Subcutaneous adipose tissue (tissue), 4 donors: ENCODE results near the gene TSPYL4. TPM values are rescaled to one million over a fixed set of nuclear protein-coding genes. Genes with fewer than 3 reads are reported as not detected.

ENCODE experiments used
- total RNA-seq, 4 donors: library from RNA; depleted of rRNA; stranded (reverse); fragments of >200 nt; gene quantifications; one replicate each; pipeline ENCODE4 v1.1.0, GENCODE V29; 2016
- TF ChIP-seq, protein P1 (sequence below): fragments of 450-650 bp; IDR thresholded peaks from one replicate; pipeline ENCODE4 v1.5.1; 2016; ENCODE audit warnings: low read depth, mild to moderate bottlenecking, control low read depth, antibody characterized with exemption, moderate library complexity

Gene TSPYL4
- total RNA-seq, 4 donors from 2014 or later = 5.6 to 8.5 (median 8.3) TPM

DNA sequence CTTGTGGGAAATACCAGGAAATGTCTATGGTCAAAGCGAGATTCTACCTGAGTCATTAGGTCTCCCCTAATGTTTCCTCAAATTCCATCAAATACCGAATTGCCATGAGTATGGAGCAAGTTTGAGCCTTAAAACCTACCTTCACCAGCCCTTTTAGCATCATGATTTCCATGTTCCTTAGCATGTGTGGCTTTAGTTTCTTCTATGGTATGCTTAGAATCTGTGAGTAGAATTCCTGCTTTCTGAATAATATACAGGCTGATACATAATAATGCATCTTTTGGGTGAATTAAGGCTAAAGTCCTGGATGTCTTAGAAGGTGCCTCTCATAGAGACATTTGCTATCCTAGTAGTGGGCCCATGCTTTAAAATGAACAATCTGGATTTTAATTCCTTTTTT, 32.0 kb downstream of the TSPYL4 start:
- TF ChIP-seq, protein P1, sequence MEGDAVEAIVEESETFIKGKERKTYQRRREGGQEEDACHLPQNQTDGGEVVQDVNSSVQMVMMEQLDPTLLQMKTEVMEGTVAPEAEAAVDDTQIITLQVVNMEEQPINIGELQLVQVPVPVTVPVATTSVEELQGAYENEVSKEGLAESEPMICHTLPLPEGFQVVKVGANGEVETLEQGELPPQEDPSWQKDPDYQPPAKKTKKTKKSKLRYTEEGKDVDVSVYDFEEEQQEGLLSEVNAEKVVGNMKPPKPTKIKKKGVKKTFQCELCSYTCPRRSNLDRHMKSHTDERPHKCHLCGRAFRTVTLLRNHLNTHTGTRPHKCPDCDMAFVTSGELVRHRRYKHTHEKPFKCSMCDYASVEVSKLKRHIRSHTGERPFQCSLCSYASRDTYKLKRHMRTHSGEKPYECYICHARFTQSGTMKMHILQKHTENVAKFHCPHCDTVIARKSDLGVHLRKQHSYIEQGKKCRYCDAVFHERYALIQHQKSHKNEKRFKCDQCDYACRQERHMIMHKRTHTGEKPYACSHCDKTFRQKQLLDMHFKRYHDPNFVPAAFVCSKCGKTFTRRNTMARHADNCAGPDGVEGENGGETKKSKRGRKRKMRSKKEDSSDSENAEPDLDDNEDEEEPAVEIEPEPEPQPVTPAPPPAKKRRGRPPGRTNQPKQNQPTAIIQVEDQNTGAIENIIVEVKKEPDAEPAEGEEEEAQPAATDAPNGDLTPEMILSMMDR = no peak

DNA sequence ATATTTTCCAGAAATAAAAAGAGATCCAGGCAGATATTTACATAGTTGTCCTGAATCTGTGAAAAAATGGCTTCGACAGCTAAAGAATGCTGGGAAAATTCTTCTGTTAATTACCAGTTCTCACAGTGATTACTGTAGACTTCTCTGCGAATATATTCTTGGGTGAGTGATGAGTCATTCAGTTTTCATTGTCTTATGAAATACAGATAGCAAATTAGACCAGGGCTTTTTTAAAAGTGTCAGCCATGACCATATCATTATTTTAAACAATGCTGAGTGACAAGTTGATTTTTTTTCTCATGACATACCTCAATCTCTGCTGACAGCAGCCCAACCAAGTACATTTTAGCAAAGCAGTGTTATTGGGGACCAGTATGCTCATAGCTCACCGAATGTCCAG, 32.8 kb downstream of the TSPYL4 start:
- TF ChIP-seq, protein P1 = no peak

DNA sequence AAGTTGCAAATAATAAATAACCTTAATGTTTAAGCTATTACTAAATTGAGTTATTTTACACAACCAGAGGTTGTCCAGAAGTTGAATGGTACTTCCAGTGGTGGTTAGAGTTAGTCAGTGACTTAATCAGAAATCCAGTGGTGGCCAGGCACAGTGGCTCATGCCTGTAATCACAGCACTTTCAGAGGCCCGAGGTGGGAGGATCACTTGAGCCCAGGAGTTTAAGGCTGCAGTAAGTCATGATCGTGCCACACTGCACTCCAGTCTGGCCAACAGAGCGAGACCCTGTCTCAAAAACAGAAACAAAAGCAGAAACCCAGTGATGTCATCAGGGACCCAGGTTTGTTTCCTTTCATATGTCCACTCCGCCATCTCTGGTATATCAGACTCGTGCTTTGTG, 35.0 kb downstream of the TSPYL4 start:
- TF ChIP-seq, protein P1 = no peak

DNA sequence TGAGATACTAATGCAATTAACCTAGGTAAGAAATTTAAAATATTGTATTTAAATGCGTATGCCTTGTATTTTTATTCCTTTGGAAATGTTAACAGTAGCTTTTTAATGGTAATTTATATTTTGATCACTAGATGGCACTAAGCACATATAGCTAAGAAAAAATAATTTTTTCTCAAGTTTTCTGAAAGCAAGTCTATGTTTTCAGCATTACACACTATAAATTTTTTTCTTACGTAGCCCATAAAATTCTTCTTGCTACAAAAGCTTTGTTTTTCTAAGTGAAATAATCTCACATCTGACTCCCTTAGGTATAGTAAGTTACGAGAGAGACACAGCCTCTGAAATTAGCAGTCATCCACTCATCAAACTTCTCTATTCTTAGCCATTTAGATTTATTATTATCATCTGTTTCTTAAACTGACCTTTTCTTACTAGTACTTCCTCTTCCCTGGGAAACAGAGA, 35.7 kb downstream of the TSPYL4 start:
- TF ChIP-seq, protein P1 = no peak

DNA sequence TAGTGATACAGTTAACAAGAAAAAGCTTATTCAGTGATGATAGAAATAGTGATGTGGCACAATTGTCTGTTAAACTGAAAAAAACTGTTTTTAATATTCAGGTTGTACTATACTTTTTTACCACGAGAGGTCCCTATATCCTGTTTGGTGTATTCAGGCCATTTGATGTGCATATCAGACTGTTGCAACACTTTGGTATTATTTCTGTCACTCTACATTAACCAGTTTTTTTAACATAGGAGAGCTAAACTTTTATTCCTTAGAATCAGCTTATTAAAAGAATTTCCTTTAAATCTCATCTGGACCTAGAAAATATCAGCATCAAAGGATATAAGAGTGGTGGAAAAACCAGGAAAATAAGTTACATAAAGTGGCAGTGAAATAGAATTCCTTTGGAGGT, 36.8 kb downstream of the TSPYL4 start:
- TF ChIP-seq, protein P1 = no peak

DNA sequence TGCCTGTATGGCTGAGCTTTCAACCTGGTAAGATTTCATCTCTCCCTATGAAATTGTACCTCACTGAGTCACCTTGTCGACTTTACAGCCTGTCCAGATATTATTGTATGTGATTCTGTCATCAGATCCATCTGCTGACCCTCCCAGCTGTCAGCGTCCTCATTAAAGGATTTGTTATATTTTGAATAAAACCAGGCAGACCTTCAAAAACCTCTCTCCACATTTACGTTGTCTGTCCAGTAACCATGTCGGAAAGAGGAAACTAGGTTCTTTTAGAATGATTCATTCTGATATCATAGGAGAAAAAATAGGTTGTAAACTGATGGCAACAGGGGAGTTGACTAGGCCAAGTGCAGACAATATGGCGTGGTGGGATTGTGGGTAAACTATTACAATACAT, 38.5 kb downstream of the TSPYL4 start:
- TF ChIP-seq, protein P1 = no peak

DNA sequence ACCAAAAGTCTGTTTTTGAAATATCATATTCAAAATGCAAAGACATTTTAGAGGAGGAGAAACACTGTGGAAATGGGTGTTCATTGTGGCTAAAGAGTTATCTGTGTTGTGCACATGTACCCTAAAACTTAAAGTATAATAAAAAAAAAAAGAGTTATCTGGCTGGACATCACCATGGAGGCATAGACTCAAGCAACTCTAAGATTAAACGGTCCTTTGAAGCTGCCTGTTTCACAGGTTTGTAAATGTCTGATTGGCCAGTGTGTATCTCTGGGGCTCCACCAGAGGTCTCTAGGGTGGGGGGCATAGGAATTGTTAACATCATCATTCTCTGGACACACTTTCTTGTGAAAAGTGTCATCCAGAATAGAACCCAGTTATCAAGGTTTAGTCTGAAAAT, 39.2 kb downstream of the TSPYL4 start:
- TF ChIP-seq, protein P1 = no peak
